Brain microvascular endothelial cell (primary cell): ENCODE measurements around the gene EFEMP1.

Source experiments
- DNase-seq: peaks from one replicate; pipeline ENCODE4 v3.0.0-alpha.2; 2020
- H3K27ac ChIP-seq: fragments of 250-450 bp; sonication (Bioruptor Pico); 2 replicates; pipeline ENCODE4 v1.5.1; 2020; ENCODE audit warnings: mild to moderate bottlenecking, moderate library complexity
- H3K27me3 ChIP-seq: fragments of 250-450 bp; sonication (Bioruptor Pico); replicated peaks from 2 replicates; pipeline ENCODE4 v1.5.1; 2020; ENCODE audit warnings: mild to moderate bottlenecking
- H3K36me3 ChIP-seq: fragments of 250-450 bp; sonication (Bioruptor Pico); replicated peaks from 2 replicates; pipeline ENCODE4 v1.5.1; 2020; ENCODE audit warnings: mild to moderate bottlenecking
- H3K4me3 ChIP-seq: 2 replicates; pipeline ENCODE4 v1.5.1; 2011; ENCODE audit warnings: low read depth, mild to moderate bottlenecking, control low read depth, low read length, moderate library complexity
- in situ Hi-C: cut with HindIII; loops from 2 replicates; pipeline ENCODE4 v1.10.0; 2017; ENCODE audit warnings: low sequenced_read_pairs, low pct_ligation_motif_present
- TF ChIP-seq, protein P1 (sequence below): IDR thresholded peaks from 2 replicates; pipeline ENCODE4 v1.5.1; 2011; ENCODE audit warnings: low read depth, mild to moderate bottlenecking, moderate library complexity, low read length, control low read depth, inconsistent platforms; ENCODE audit errors: missing control alignments

The EFEMP1 gene

DNA sequence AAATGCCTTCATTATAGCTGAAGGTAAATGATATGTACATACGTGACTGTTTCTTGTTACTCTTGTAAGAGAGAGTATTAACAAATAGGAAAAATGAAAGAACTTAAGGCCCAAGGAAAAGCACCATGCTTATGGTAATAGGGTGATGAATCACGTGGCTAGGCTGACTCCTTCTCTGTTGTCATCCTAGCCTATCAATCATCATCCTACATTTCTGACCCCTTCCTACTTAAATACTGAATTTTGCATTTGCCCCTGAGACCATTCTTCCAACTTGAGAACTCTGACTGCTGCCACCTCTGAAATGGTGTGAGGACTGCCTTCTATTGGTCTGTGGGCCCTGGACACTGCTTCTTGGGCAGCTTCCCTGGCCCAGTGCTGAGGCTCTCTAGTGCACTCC, 28.9 kb downstream of the EFEMP1 start:
- no peak for DNase-seq
- H3K27ac ChIP-seq = no peak overlapping the region
- no peaks in the 10 kb centered on the region for H3K27me3 ChIP-seq
- no peak overlapping the region for H3K4me3 ChIP-seq
- TF ChIP-seq, protein P1, sequence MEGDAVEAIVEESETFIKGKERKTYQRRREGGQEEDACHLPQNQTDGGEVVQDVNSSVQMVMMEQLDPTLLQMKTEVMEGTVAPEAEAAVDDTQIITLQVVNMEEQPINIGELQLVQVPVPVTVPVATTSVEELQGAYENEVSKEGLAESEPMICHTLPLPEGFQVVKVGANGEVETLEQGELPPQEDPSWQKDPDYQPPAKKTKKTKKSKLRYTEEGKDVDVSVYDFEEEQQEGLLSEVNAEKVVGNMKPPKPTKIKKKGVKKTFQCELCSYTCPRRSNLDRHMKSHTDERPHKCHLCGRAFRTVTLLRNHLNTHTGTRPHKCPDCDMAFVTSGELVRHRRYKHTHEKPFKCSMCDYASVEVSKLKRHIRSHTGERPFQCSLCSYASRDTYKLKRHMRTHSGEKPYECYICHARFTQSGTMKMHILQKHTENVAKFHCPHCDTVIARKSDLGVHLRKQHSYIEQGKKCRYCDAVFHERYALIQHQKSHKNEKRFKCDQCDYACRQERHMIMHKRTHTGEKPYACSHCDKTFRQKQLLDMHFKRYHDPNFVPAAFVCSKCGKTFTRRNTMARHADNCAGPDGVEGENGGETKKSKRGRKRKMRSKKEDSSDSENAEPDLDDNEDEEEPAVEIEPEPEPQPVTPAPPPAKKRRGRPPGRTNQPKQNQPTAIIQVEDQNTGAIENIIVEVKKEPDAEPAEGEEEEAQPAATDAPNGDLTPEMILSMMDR = no peak
- H3K36me3 ChIP-seq = no peaks in the 10 kb centered on the region
- in situ Hi-C loops = no loop called here

DNA sequence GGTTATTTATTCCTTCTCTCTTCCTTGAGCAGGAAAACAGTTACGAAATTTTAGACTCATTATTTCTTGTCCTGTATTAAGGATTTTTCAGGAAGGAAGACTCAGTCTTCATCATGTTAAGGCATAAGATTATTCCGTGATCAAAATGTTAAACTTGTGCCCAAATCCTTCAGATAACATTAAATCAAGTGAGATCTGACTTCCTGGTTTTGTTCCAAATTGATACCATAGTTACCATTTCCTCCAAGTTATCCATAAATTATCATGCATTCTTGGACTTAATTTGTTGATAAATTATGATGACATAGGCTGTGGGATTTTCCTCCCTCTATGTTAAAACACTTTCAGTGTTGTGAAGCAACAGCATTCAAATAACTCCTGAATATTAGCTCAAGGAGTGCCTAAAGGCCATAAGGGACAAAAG, 31.9 kb downstream of the EFEMP1 start:
- TF ChIP-seq, protein P1 = no peak
- DNase-seq = no peak
- Histone ChIP-seq H3K27ac (no peak overlapping the region), H3K27me3 (no peaks in the 10 kb centered on the region), H3K36me3 (no peaks in the 10 kb centered on the region), H3K4me3 (no peak overlapping the region)
- in situ Hi-C loops = no loop called here

DNA sequence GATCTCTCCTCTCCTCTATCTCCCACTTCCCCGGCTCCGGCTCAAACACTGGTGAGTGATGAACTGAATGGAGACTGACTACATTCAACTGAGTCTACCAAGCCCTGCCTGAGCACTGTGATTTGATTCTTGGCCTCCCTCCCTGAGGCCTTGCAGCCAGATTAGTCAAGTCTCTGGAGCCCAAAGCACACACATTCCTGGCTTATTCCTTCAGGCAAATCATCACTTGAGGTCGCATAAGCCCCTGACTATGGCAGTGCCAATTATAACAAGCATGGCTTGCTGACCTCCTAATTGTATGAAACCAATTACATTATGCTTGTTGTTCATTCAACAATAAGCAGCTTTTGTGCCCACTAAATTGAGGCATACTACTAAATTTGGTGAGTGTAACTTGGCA, 34.6 kb downstream of the EFEMP1 start:
- in situ Hi-C loops = no loop called here
- Histone ChIP-seq H3K4me3 (no peak overlapping the region), H3K36me3 (no peaks in the 10 kb centered on the region), H3K27me3 (no peaks in the 10 kb centered on the region), H3K27ac (peak overlapping the region; percentile 61)
- TF ChIP-seq, protein P1 = no peak
- no peak for DNase-seq

DNA sequence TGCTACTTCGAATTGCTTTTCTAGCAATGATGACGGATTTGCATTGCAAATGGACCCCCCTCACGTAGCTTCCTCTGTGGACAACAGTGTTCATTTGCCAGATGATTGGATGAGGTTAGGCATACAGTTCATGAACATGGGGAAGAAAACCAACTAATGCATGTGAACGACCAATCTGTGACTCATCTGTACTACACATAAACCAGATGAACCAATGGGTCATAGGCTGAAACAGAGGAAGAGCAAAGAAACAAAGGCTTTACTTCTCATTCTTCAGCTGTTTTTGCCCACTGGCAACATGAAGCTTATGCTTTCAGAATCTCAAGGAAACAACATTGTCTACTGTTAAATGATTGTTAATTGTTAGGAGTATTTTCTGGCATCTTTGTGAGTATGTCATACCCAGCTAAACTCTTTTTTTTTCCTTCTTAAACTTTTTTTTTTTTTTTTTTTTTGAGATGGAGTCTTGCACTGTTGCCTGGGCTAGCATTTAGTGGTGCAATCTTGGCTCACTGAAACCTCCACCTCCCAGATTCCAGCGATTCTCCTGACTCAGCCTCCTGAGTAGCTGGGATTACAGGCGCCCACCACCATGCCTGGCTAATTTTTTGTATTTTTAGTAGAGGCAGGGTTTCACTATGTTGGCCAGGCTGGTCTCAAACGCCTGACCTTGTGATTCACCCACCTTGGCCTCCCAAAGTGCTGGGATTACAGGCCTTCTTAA, 35.5 kb downstream of the EFEMP1 start:
- H3K36me3 ChIP-seq = no peaks in the 10 kb centered on the region
- TF ChIP-seq, protein P1 = no peak
- H3K27ac ChIP-seq = peak overlapping the region; percentile 61
- in situ Hi-C loops = no loop called here
- H3K27me3 ChIP-seq = no peaks in the 10 kb centered on the region
- H3K4me3 ChIP-seq = no peak overlapping the region
- peak; percentile 60 for DNase-seq

DNA sequence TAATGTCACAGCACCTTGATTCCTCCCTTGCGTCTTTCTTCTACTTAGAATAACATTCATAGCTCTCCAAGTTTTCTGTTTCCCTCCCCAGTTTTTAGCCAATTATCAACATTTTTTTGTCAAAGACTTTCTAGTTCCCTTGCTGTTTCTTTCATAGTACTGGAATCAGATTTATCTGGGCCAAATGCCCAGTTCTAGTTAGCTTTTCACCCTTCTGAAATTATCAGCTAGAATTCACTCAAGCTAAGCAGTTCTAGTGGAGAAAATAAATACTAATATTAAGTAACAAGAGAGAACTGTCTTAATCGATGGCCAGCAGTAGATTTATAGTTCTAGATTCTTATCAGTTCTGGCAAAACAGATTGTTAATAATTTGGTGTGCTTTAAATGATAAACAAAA, 36.2 kb downstream of the EFEMP1 start:
- Histone ChIP-seq H3K27me3 (no peaks in the 10 kb centered on the region), H3K27ac (peak overlapping the region; percentile 61), H3K36me3 (no peaks in the 10 kb centered on the region), H3K4me3 (no peak overlapping the region)
- in situ Hi-C loops = no loop called here
- no peak for DNase-seq
- TF ChIP-seq, protein P1 = no peak

DNA sequence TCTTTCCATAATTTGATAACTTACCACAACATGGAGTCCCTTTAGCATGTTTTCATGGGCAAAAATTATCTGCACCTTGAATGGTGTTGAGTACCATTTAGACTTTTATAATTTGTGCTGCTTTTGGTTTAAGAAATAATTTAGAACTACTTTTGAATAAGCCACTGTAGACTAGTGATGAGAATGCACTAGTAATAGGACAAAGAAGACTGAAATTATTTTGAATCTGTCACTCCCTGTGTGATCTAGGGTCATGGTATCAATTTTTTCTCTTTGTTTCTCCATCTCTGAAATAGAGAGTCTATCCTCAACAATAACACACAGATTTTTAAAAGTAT, 37.7 kb downstream of the EFEMP1 start:
- Histone ChIP-seq H3K36me3 (peaks cover 2% of the 10 kb centered on the region), H3K4me3 (no peak overlapping the region), H3K27ac (peak overlapping the region; percentile 92), H3K27me3 (no peaks in the 10 kb centered on the region)
- in situ Hi-C loops = no loop called here
- no peak for DNase-seq
- TF ChIP-seq, protein P1 = no peak
